ENCODE results near the gene SMIM7. TPM values are rescaled to one million over a fixed set of nuclear protein-coding genes. Genes with fewer than 3 reads are reported as not detected.

Gene SMIM7
- total and polyA plus RNA-seq, 2 of the 13 experiments (the other 11 are each of a cell fraction or from before 2014, with no cell fraction given), result 55.7 to 74.9 TPM

- no peak for TF ChIP-seq LCORL (IDR thresholded peaks at IDR 0.05)
- TF ChIP-seq LCORL (CRISPR knock-in tag; IDR thresholded peaks at IDR 0.05), result peak; percentile 61; the same call in 1 of the 2 replicates
- TF ChIP-seq ZNF530 (CRISPR knock-in tag; IDR thresholded peaks at IDR 0.05; ENCODE audit: low read depth), result no peak
- peak; percentile 17; the same call in 1 of the 2 replicates for TF ChIP-seq MAF1 (CRISPR knock-in tag; IDR thresholded peaks at IDR 0.05; ENCODE audit: borderline replicate concordance)
- peak; percentile 94 for TF ChIP-seq GATAD1 (CRISPR knock-in tag; IDR thresholded peaks at IDR 0.05)
- TF ChIP-seq MTF2 (CRISPR knock-in tag; IDR thresholded peaks at IDR 0.05; ENCODE audit: borderline replicate concordance), result no peak
- no peak for TF ChIP-seq U2AF2 (IDR thresholded peaks at IDR 0.05; ENCODE audit: low read depth, low read length)
- TF ChIP-seq ZNF562 (CRISPR knock-in tag; IDR thresholded peaks at IDR 0.05; ENCODE audit: borderline replicate concordance), result no peak
- no peak; the same call in 1 of the 2 replicates for TF ChIP-seq ZNF775 (CRISPR knock-in tag; IDR thresholded peaks at IDR 0.05; ENCODE audit: borderline replicate concordance)
- peak; percentile 59; the same call in 1 of the 2 replicates for TF ChIP-seq KDM5B (CRISPR knock-in tag; IDR thresholded peaks at IDR 0.05; ENCODE audit: borderline replicate concordance)
- TF ChIP-seq REST (IDR thresholded peaks at IDR 0.05; ENCODE audit: borderline replicate concordance in 1 of 2, low read depth in 1 of 2, low read length in 2 of 2), result no peak
- TF ChIP-seq MIER3 (CRISPR knock-in tag; IDR thresholded peaks at IDR 0.05; ENCODE audit: borderline replicate concordance), result peak; percentile 65; the same call in 1 of the 2 replicates
- peak; percentile 57; the same call in 1 of the 2 replicates for TF ChIP-seq BRCA1 (CRISPR knock-in tag; IDR thresholded peaks at IDR 0.05)
- TF ChIP-seq ZSCAN21 (CRISPR knock-in tag; IDR thresholded peaks at IDR 0.05; ENCODE audit: borderline replicate concordance), result peak; percentile 21; the same call in 1 of the 2 replicates
- no peak; the same call in 1 of the 2 replicates for TF ChIP-seq ZNF414 (CRISPR knock-in tag; IDR thresholded peaks at IDR 0.05)
- no peak for TF ChIP-seq ATF3 (CRISPR knock-in tag; IDR thresholded peaks at IDR 0.05)
- TF ChIP-seq ZNF678 (CRISPR knock-in tag; IDR thresholded peaks at IDR 0.05), result no peak
- peak; percentile 83; the same call in 1 of the 2 replicates for TF ChIP-seq TAF1 (CRISPR knock-in tag; IDR thresholded peaks at IDR 0.05)
- no peak for TF ChIP-seq ZNF556 (CRISPR knock-in tag; IDR thresholded peaks at IDR 0.05; ENCODE audit: borderline replicate concordance)
- TF ChIP-seq MAFK (conservative IDR thresholded peaks at IDR 0.05 in 1 of 2, IDR thresholded peaks at IDR 0.05 in 1 of 2; ENCODE audit: low read length in 2 of 2), result no peak
- TF ChIP-seq GMEB1 (CRISPR knock-in tag; IDR thresholded peaks at IDR 0.05; ENCODE audit: borderline replicate concordance), result peak; percentile 92
- TF ChIP-seq KLF13 (CRISPR knock-in tag; IDR thresholded peaks at IDR 0.05), result no peak
- TF ChIP-seq SP1 (IDR thresholded peaks at IDR 0.05), result no peak
- peak; percentile 84 for TF ChIP-seq SP1 (CRISPR knock-in tag; IDR thresholded peaks at IDR 0.05)
These were observed at the start of gene SMIM7 (continued) for GRCh38 chr19:16659832-16660708.
